ENCODE measurements around the gene SLC37A2. TPM values are rescaled to one million over a fixed set of nuclear protein-coding genes. Genes with fewer than 3 reads are reported as not detected.

The SLC37A2 gene
- total RNA-seq, 2 donors from 2014 or later, result 1.0 to 1.3 TPM

DNA sequence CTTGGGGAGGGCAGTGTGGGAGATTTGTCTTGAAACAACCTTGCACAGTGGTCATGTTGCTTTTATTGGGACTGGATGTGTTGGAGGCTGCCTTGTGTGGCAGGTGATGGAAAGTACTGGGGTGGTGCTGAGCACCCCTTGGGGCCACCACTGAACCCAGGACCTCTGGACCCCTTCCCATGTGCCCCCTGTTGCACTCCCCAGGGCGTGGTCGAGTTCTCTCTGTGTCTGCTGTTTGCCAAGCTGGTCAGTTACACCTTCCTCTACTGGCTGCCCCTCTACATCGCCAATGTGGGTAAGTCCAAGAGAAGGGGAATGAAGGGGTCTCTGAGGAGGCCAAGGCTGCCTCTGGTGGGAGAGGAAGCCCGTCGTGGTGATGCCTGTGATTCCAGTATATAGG lies 18.9 kb downstream of the SLC37A2 start:
- Histone ChIP-seq H3K36me3 (ENCODE audit: control insufficient read depth, insufficient read depth, low read length) (no peaks in the 10 kb centered on the region), H3K4me1 (ENCODE audit: control insufficient read depth, insufficient read depth, low read length) (no peaks in the 10 kb centered on the region), H3K27me3 (ENCODE audit: control insufficient read depth, insufficient read depth, low read length, poor library complexity, severe bottlenecking) (no peaks in the 10 kb centered on the region), H3K9me3 (ENCODE audit: control insufficient read depth, low read length) (no peaks in the 10 kb centered on the region), H3K27ac (ENCODE audit: low read depth, low read length) (no peak overlapping the region), H3K4me3 (ENCODE audit: low read length) (no peak overlapping the region), H3K9ac (ENCODE audit: extremely low read depth, low read length, poor library complexity, severe bottlenecking) (no peak overlapping the region)
- Mint-ChIP-seq H3K27ac (no peak overlapping the region), H3K9me3 (no peaks in the 10 kb centered on the region), H3K27me3 (ENCODE audit: insufficient read depth) (peaks cover 8% of the 10 kb centered on the region), H3K36me3 (ENCODE audit: low read depth) (no peaks in the 10 kb centered on the region), H3K4me3 (no peak overlapping the region), H3K4me1 (peaks cover 2% of the 10 kb centered on the region)
- TF ChIP-seq CTCF (conservative IDR thresholded peaks at IDR 0.05), result no peak
- WGBS, 2 experiments (ENCODE audit: insufficient coverage in 1 of 2, insufficient read length in 1 of 2), result 87% methylated on average over 5 of the region's 5 CpGs; no CpG with 5 or more reads in 1 of the 2 experiments
- no peak for DNase-seq

GRCh38 chr11:125082611-125083311 lies 19.7 kb downstream of the SLC37A2 start:
- no peaks in the 10 kb centered on the region for H3K27me3 ChIP-seq (ENCODE audit: control insufficient read depth, insufficient read depth, low read length, poor library complexity, severe bottlenecking)
- no peak overlapping the region for H3K27ac ChIP-seq (ENCODE audit: low read depth, low read length)
- no peaks in the 10 kb centered on the region for H3K36me3 Mint-ChIP-seq (ENCODE audit: low read depth)
- no peaks in the 10 kb centered on the region for H3K9me3 ChIP-seq (ENCODE audit: control insufficient read depth, low read length)
- no peaks in the 10 kb centered on the region for H3K4me1 ChIP-seq (ENCODE audit: control insufficient read depth, insufficient read depth, low read length)
- DNase-seq, result peak; percentile 37
- no peaks in the 10 kb centered on the region for H3K36me3 ChIP-seq (ENCODE audit: control insufficient read depth, insufficient read depth, low read length)
- H3K4me3 Mint-ChIP-seq, result no peak overlapping the region
- H3K27ac Mint-ChIP-seq, result no peak overlapping the region
- H3K4me3 ChIP-seq (ENCODE audit: low read length), result no peak overlapping the region
- no peak for TF ChIP-seq CTCF (conservative IDR thresholded peaks at IDR 0.05)
- H3K27me3 Mint-ChIP-seq (ENCODE audit: insufficient read depth), result peaks cover 8% of the 10 kb centered on the region
- no peaks in the 10 kb centered on the region for H3K9me3 Mint-ChIP-seq
- 83 to 84% methylated on average over 7 to 10 of the region's 10 CpGs for WGBS, 2 experiments (ENCODE audit: insufficient coverage in 1 of 2, insufficient read length in 1 of 2)
- H3K9ac ChIP-seq (ENCODE audit: extremely low read depth, low read length, poor library complexity, severe bottlenecking), result no peak overlapping the region
- peaks cover 2% of the 10 kb centered on the region for H3K4me1 Mint-ChIP-seq

- Mint-ChIP-seq H3K9me3 (no peaks in the 10 kb centered on the region), H3K4me3 (no peak overlapping the region), H3K36me3 (ENCODE audit: low read depth) (no peaks in the 10 kb centered on the region), H3K27ac (no peak overlapping the region), H3K27me3 (ENCODE audit: insufficient read depth) (peaks cover 5% of the 10 kb centered on the region), H3K4me1 (peaks cover 2% of the 10 kb centered on the region)
- Histone ChIP-seq H3K9ac (ENCODE audit: extremely low read depth, low read length, poor library complexity, severe bottlenecking) (no peak overlapping the region), H3K27ac (ENCODE audit: low read depth, low read length) (no peak overlapping the region), H3K9me3 (ENCODE audit: control insufficient read depth, low read length) (no peaks in the 10 kb centered on the region), H3K36me3 (ENCODE audit: control insufficient read depth, insufficient read depth, low read length) (no peaks in the 10 kb centered on the region), H3K4me1 (ENCODE audit: control insufficient read depth, insufficient read depth, low read length) (no peaks in the 10 kb centered on the region), H3K27me3 (ENCODE audit: control insufficient read depth, insufficient read depth, low read length, poor library complexity, severe bottlenecking) (no peaks in the 10 kb centered on the region), H3K4me3 (ENCODE audit: low read length) (no peak overlapping the region)
- no peak for TF ChIP-seq CTCF (conservative IDR thresholded peaks at IDR 0.05)
- DNase-seq, result peak; percentile 29
- WGBS, 2 experiments (ENCODE audit: insufficient coverage in 1 of 2, insufficient read length in 1 of 2), result 84 to 86% methylated on average over 5 to 11 of the region's 11 CpGs
These were observed 20.4 kb downstream of the SLC37A2 start for GRCh38 chr11:125083312-125084056.
